Body of pancreas (tissue), 4 donors: ENCODE results near the gene SPSB2. TPM values are rescaled to one million over a fixed set of nuclear protein-coding genes. Genes with fewer than 3 reads are reported as not detected.

Experiments
- ATAC-seq: fragments of 150-250 bp; one replicate; pipeline ENCODE4 v1.9.1; 2016
- DNase-seq, 4 donors: peaks; one replicate each; pipeline ENCODE4 v3.0.0-alpha.2; 2019
- H3K27ac ChIP-seq, 4 donors: fragments of 200-600 bp; sonication (generic); 1 replicate in 3 of 4; 2 replicates in 1 of 4; pipeline versions ENCODE4 v1.5.1 to v1.6.1; 2016 to 2019; ENCODE audit warnings: mild to moderate bottlenecking in 1 of 4, mixed read lengths in 1 of 4, moderate library complexity in 1 of 4
- H3K27me3 ChIP-seq, 2 donors: fragments of 200-600 bp; sonication (generic); one replicate each; pipeline ENCODE4 v1.6.0; 2016; ENCODE audit warnings: mild to moderate bottlenecking in 1 of 2
- H3K36me3 ChIP-seq, 2 donors: fragments of 200-600 bp; sonication (generic); replicated peaks in 1 of 2; 2 replicates each; pipeline ENCODE4 v1.5.1; 2016; ENCODE audit warnings: low read depth in 2 of 2; ENCODE audit not compliant: insufficient read depth in 1 of 2
- H3K4me1 ChIP-seq: fragments of 200-600 bp; sonication (generic); one replicate; pipeline ENCODE4 v1.6.0; 2016
- H3K4me3 ChIP-seq, 2 donors: fragments of 200-600 bp; sonication (generic); 1 replicate in 1 of 2; 2 replicates in 1 of 2; pipeline ENCODE4 v1.5.1; 2016 to 2019
- H3K9me3 ChIP-seq, 3 donors: fragments of 200-600 bp; sonication (generic); 1 replicate in 2 of 3; 2 replicates in 1 of 3; pipeline ENCODE4 v1.5.1; 2016
- POLR2A ChIP-seq, 3 donors: fragments of 450-650 bp; IDR thresholded peaks; one replicate each; pipeline ENCODE4 v1.6.1; 2016; ENCODE audit warnings: antibody characterized with exemption in 3 of 3, mild to moderate bottlenecking in 2 of 3
- WGBS, 2 donors: methylation state at CpG; one replicate each; pipeline ENCODE4 v1.1.5; 2017; 5-methylcytosine and 5-hydroxymethylcytosine counted together
- intact Hi-C: fragments of 100-400 bp; cut with DNase I; formaldehyde crosslinking; loops from one replicate; pipeline ENCODE4 v1.15.1; 2023
- total RNA-seq, 2 donors: library from RNA; depleted of rRNA; stranded (reverse); fragments of >200 nt; gene quantifications; one replicate each; pipeline ENCODE4 v1.1.0, GENCODE V29; 2016
- TF ChIP-seq, protein P1 (sequence below), 7 experiments: fragments of 450-650 bp in 4 of 7; fragments of 200-600 bp in 3 of 7; sonication (generic) in 3 of 7; IDR thresholded peaks; one replicate each; pipeline ENCODE4 v1.5.1; 2016 to 2019; ENCODE audit warnings: antibody characterized with exemption in 7 of 7

SPSB2 gene
- total RNA-seq, 2 donors from 2014 or later = 2.6 to 11.9 TPM

GRCh38 chr12:6905414-6906040 lies 32.4 kb upstream of the SPSB2 start:
- peak overlapping the region in 2 of 4 donors; percentile 47 to 87 for H3K27ac ChIP-seq
- WGBS, 2 donors = 62 to 64% methylated on average over 5 of the region's 5 CpGs
- ATAC-seq (no peak), DNase-seq (no peak)
- no peaks in the 10 kb centered on the region for H3K27me3 ChIP-seq
- TF ChIP-seq, protein P1, sequence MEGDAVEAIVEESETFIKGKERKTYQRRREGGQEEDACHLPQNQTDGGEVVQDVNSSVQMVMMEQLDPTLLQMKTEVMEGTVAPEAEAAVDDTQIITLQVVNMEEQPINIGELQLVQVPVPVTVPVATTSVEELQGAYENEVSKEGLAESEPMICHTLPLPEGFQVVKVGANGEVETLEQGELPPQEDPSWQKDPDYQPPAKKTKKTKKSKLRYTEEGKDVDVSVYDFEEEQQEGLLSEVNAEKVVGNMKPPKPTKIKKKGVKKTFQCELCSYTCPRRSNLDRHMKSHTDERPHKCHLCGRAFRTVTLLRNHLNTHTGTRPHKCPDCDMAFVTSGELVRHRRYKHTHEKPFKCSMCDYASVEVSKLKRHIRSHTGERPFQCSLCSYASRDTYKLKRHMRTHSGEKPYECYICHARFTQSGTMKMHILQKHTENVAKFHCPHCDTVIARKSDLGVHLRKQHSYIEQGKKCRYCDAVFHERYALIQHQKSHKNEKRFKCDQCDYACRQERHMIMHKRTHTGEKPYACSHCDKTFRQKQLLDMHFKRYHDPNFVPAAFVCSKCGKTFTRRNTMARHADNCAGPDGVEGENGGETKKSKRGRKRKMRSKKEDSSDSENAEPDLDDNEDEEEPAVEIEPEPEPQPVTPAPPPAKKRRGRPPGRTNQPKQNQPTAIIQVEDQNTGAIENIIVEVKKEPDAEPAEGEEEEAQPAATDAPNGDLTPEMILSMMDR (IDR thresholded peaks at IDR 0.05) = no peak
- no peak for TF ChIP-seq POLR2A (IDR thresholded peaks at IDR 0.05)
- no peak overlapping the region for H3K4me3 ChIP-seq
- intact Hi-C loops = no loop called here
- no peaks in the 10 kb centered on the region for H3K36me3 ChIP-seq
- H3K9me3 ChIP-seq = no peaks in the 10 kb centered on the region
- H3K4me1 ChIP-seq = peaks cover 14% of the 10 kb centered on the region

DNA sequence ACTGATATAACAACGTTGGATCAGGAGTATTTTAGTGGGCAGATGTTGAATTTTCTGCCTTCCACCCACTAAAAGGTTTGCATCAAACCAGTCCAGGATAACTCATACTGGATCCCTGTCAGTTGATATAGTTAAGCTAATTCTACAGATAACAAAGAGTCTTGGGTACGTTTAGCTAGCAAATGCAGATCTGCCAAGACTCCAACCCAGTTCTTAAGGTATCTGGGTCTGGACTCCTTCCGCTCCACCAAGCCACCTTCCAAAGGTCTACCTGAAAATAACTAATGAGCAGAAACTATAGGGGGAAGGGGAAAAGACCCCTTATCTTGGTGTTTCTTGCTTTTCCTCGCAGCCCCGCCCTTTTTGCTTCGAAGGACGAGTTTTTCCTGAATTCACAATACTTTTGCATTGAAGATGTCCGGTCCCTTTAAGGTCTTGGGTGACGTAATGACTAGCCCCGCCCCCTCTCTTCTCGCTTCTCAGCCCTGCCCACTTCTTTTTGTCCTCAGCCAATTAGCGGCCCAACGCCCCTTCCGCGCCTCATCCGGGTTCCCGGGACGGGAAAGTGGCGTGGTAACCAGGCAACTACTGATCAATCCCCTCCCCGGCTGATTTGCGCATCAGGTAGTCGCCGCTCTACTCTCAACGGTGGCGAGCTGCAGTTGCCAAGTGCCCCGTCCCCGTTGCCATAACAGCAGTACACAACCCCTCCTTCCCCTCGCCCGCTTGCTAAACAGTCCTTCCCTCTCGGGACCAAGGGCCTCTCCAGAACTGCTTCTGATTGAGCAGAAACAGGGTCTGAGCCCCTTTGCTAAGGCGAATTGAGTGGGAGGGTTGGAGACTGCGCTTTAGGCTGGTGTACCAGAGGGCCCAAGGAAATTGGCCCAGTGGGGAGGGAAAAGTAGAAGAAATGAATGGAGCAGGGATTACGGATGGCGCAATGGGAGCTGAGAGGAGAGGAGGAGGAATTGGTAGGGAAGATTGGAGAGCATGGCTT lies 31.5 kb upstream of the SPSB2 start, which contains the start of gene LRRC23:
TSS of gene LRRC23 (plus strand) at position 543 of the 997 bp plus-strand sequence. CDS start 812 bp downstream, outside the sequence.
- DNase-seq = peak; percentile 99
- no peaks in the 10 kb centered on the region for H3K36me3 ChIP-seq
- TF ChIP-seq, protein P1 (IDR thresholded peaks at IDR 0.05) = no peak
- peak in 2 of 3 donors; percentile 71 to 74 for TF ChIP-seq POLR2A (IDR thresholded peaks at IDR 0.05)
- WGBS, 2 donors = 4 to 5% methylated on average over 33 to 34 of the region's 34 CpGs
- H3K4me1 ChIP-seq = peaks cover 22% of the 10 kb centered on the region
- H3K27ac ChIP-seq = peak within 1 kb of the TSS; percentile 47 to 87 (median 64)
- peak within 1 kb of the TSS; percentile 16 to 35 for H3K4me3 ChIP-seq
- ATAC-seq = peak; percentile 97
- H3K27me3 ChIP-seq = no peaks in the 10 kb centered on the region
- intact Hi-C loops = no loop called here
- H3K9me3 ChIP-seq = no peaks in the 10 kb centered on the region

DNA sequence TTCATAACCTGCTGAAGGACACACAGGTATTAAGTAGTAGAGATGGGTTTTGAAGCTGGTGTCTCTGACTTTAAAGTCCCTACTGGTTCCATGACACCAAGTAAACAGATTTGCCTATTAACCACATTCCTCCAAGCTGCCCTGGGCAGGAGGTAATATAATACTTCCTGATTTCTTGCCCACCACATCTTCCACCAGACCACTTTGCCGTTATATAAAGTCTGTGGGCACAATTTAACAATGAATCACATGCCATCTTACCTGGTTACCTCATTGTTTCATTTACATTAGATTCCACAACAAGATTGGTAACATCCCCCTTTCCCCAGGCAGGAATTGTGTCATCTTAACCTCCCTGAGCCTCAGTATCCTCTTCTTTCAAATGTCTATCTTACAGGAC lies 30.6 kb upstream of the SPSB2 start:
- H3K9me3 ChIP-seq = no peaks in the 10 kb centered on the region
- H3K4me1 ChIP-seq = peaks cover 28% of the 10 kb centered on the region
- no peaks in the 10 kb centered on the region for H3K36me3 ChIP-seq
- DNase-seq (no peak), ATAC-seq (no peak)
- TF ChIP-seq, protein P1 (IDR thresholded peaks at IDR 0.05) = no peak
- no peak for TF ChIP-seq POLR2A (IDR thresholded peaks at IDR 0.05)
- no peak overlapping the region for H3K27ac ChIP-seq
- intact Hi-C loops = no loop called here
- H3K27me3 ChIP-seq = no peaks in the 10 kb centered on the region
- H3K4me3 ChIP-seq = no peak overlapping the region
- WGBS, 2 donors = 67 to 81% methylated on average over 1 of the region's 1 CpG

DNA sequence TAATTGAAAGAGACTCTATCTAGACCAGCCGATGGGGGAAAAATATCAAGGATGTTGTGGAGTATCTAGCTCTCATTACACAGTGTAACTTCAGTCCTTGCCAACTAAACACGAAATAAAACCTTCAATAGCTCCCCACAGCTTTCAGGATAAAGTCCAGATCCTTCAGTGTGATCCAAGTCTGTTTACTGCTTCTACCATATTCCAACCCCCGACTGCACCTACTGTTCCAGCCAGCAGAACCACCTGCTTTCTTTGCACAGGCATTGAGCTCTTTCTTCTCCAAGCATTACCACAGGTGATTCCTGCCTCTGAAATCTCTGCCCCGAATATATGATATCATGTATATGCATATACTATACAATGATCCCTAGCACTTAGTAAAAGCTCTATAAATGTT lies 29.3 kb upstream of the SPSB2 start:
- no peaks in the 10 kb centered on the region for H3K27me3 ChIP-seq
- no peak for ATAC-seq
- no peaks in the 10 kb centered on the region for H3K36me3 ChIP-seq
- H3K9me3 ChIP-seq = no peaks in the 10 kb centered on the region
- TF ChIP-seq POLR2A (IDR thresholded peaks at IDR 0.05) = no peak
- TF ChIP-seq, protein P1 (IDR thresholded peaks at IDR 0.05) = no peak
- 64 to 67% methylated on average over 4 of the region's 4 CpGs for WGBS, 2 donors
- DNase-seq = no peak
- intact Hi-C loops = no loop called here
- no peak overlapping the region for H3K4me3 ChIP-seq
- no peak overlapping the region for H3K27ac ChIP-seq
- peaks cover 28% of the 10 kb centered on the region for H3K4me1 ChIP-seq
